Measurements from ENCODE around the gene BLOC1S4. TPM values are rescaled to one million over a fixed set of nuclear protein-coding genes. Genes with fewer than 3 reads are reported as not detected.

BLOC1S4 gene
- total and polyA plus RNA-seq, 2 experiments from 2014 or later = 23.9 to 35.2 TPM

GRCh38 chr4:6761649-6762615 lies 46.0 kb downstream of the BLOC1S4 start:
- Mint-ChIP-seq H3K4me3 (no peak overlapping the region), H3K27me3 (ENCODE audit: insufficient read depth, low read depth, poor library complexity) (peaks cover 2% of the 10 kb centered on the region), H3K27ac (no peak overlapping the region), H3K4me1 (0 out of 3 replicates have a peak, but pooled peaks cover 4% of the 10 kb centered on the region), H3K9me3 (no peaks in the 10 kb centered on the region), H3K36me3 (ENCODE audit: low read depth) (no peaks in the 10 kb centered on the region)
- H3F3A ChIP-seq (replicated peaks; ENCODE audit: low read depth) = no peaks in the 10 kb centered on the region
- H2AFZ ChIP-seq = 0 out of 2 replicates have a peak overlapping the region, but pooled peaks have one; percentile 38
- ATAC-seq (peak; percentile 25; the same call in 2 of the 3 replicates), DNase-seq (ENCODE audit: low spot score) (no peak)
- H3K4me3 ChIP-seq = no peak overlapping the region
- H3K9me2 ChIP-seq (ENCODE audit: insufficient read depth) = no peaks in the 10 kb centered on the region
- H3K36me3 ChIP-seq (ENCODE audit: insufficient read depth) = no peaks in the 10 kb centered on the region
- no peaks in the 10 kb centered on the region for H3K79me2 ChIP-seq (replicated peaks; ENCODE audit: insufficient read depth)
- TF ChIP-seq CREB1 (CRISPR knock-in tag; IDR thresholded peaks at IDR 0.05; ENCODE audit: low read depth) = no peak
- no peak for TF ChIP-seq POLR2AphosphoS5 (IDR thresholded peaks at IDR 0.05; ENCODE audit: low read depth)
- TF ChIP-seq EZH2phosphoT487 (IDR thresholded peaks at IDR 0.05; ENCODE audit: unreplicated experiment) = no peak
- TF ChIP-seq ZNF114 (CRISPR knock-in tag; IDR thresholded peaks at IDR 0.05) = no peak
- TF ChIP-seq NANOG (IDR thresholded peaks at IDR 0.05; ENCODE audit: borderline replicate concordance) = no peak
- TF ChIP-seq ZNF331 (CRISPR knock-in tag; IDR thresholded peaks at IDR 0.05; ENCODE audit: low read depth) = no peak
- TF ChIP-seq, protein P1, sequence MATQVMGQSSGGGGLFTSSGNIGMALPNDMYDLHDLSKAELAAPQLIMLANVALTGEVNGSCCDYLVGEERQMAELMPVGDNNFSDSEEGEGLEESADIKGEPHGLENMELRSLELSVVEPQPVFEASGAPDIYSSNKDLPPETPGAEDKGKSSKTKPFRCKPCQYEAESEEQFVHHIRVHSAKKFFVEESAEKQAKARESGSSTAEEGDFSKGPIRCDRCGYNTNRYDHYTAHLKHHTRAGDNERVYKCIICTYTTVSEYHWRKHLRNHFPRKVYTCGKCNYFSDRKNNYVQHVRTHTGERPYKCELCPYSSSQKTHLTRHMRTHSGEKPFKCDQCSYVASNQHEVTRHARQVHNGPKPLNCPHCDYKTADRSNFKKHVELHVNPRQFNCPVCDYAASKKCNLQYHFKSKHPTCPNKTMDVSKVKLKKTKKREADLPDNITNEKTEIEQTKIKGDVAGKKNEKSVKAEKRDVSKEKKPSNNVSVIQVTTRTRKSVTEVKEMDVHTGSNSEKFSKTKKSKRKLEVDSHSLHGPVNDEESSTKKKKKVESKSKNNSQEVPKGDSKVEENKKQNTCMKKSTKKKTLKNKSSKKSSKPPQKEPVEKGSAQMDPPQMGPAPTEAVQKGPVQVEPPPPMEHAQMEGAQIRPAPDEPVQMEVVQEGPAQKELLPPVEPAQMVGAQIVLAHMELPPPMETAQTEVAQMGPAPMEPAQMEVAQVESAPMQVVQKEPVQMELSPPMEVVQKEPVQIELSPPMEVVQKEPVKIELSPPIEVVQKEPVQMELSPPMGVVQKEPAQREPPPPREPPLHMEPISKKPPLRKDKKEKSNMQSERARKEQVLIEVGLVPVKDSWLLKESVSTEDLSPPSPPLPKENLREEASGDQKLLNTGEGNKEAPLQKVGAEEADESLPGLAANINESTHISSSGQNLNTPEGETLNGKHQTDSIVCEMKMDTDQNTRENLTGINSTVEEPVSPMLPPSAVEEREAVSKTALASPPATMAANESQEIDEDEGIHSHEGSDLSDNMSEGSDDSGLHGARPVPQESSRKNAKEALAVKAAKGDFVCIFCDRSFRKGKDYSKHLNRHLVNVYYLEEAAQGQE (IDR thresholded peaks at IDR 0.05; ENCODE audit: unreplicated experiment) = no peak
- TF ChIP-seq JUNB (IDR thresholded peaks at IDR 0.05; ENCODE audit: unreplicated experiment) = no peak
- TF ChIP-seq EZH2 (IDR thresholded peaks at IDR 0.05; ENCODE audit: low read depth, unreplicated experiment) = no peak
- TF ChIP-seq, protein P2, sequence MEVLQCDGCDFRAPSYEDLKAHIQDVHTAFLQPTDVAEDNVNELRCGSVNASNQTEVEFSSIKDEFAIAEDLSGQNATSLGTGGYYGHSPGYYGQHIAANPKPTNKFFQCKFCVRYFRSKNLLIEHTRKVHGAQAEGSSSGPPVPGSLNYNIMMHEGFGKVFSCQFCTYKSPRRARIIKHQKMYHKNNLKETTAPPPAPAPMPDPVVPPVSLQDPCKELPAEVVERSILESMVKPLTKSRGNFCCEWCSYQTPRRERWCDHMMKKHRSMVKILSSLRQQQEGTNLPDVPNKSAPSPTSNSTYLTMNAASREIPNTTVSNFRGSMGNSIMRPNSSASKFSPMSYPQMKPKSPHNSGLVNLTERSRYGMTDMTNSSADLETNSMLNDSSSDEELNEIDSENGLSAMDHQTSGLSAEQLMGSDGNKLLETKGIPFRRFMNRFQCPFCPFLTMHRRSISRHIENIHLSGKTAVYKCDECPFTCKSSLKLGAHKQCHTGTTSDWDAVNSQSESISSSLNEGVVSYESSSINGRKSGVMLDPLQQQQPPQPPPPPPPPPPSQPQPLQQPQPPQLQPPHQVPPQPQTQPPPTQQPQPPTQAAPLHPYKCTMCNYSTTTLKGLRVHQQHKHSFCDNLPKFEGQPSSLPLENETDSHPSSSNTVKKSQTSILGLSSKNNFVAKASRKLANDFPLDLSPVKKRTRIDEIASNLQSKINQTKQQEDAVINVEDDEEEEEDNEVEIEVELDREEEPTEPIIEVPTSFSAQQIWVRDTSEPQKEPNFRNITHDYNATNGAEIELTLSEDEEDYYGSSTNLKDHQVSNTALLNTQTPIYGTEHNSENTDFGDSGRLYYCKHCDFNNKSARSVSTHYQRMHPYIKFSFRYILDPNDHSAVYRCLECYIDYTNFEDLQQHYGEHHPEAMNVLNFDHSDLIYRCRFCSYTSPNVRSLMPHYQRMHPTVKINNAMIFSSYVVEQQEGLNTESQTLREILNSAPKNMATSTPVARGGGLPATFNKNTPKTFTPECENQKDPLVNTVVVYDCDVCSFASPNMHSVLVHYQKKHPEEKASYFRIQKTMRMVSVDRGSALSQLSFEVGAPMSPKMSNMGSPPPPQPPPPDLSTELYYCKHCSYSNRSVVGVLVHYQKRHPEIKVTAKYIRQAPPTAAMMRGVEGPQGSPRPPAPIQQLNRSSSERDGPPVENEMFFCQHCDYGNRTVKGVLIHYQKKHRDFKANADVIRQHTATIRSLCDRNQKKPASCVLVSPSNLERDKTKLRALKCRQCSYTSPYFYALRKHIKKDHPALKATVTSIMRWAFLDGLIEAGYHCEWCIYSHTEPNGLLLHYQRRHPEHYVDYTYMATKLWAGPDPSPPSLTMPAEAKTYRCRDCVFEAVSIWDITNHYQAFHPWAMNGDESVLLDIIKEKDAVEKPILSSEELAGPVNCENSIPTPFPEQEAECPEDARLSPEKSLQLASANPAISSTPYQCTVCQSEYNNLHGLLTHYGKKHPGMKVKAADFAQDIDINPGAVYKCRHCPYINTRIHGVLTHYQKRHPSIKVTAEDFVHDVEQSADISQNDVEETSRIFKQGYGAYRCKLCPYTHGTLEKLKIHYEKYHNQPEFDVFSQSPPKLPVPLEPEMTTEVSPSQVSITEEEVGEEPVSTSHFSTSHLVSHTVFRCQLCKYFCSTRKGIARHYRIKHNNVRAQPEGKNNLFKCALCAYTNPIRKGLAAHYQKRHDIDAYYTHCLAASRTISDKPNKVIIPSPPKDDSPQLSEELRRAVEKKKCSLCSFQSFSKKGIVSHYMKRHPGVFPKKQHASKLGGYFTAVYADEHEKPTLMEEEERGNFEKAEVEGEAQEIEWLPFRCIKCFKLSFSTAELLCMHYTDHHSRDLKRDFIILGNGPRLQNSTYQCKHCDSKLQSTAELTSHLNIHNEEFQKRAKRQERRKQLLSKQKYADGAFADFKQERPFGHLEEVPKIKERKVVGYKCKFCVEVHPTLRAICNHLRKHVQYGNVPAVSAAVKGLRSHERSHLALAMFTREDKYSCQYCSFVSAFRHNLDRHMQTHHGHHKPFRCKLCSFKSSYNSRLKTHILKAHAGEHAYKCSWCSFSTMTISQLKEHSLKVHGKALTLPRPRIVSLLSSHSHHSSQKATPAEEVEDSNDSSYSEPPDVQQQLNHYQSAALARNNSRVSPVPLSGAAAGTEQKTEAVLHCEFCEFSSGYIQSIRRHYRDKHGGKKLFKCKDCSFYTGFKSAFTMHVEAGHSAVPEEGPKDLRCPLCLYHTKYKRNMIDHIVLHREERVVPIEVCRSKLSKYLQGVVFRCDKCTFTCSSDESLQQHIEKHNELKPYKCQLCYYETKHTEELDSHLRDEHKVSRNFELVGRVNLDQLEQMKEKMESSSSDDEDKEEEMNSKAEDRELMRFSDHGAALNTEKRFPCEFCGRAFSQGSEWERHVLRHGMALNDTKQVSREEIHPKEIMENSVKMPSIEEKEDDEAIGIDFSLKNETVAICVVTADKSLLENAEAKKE (CRISPR knock-in tag; IDR thresholded peaks at IDR 0.05) = no peak
- no peak for TF ChIP-seq CTCF (conservative IDR thresholded peaks at IDR 0.05; ENCODE audit: low read depth in 2 of 2)
- TF ChIP-seq, protein P3, sequence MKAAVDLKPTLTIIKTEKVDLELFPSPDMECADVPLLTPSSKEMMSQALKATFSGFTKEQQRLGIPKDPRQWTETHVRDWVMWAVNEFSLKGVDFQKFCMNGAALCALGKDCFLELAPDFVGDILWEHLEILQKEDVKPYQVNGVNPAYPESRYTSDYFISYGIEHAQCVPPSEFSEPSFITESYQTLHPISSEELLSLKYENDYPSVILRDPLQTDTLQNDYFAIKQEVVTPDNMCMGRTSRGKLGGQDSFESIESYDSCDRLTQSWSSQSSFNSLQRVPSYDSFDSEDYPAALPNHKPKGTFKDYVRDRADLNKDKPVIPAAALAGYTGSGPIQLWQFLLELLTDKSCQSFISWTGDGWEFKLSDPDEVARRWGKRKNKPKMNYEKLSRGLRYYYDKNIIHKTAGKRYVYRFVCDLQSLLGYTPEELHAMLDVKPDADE (IDR thresholded peaks at IDR 0.05) = no peak
- TF ChIP-seq STAT1 (IDR thresholded peaks at IDR 0.05; ENCODE audit: unreplicated experiment) = no peak
- H4K20me1 ChIP-seq (replicated peaks; ENCODE audit: insufficient read depth) = no peaks in the 10 kb centered on the region
- no peak overlapping the region for H3K27ac ChIP-seq (ENCODE audit: low read depth)
- no peaks in the 10 kb centered on the region for H3K27me3 ChIP-seq (ENCODE audit: insufficient read depth)
- no peak overlapping the region for H3K4me2 ChIP-seq
- H3K4me1 ChIP-seq (ENCODE audit: insufficient read depth) = no peaks in the 10 kb centered on the region

Measured in GM23338 (cell line).